GM12875 (cell line): Measurements from ENCODE around the gene KMT2A.
A peak's percentile ranks its signal among the peaks of the same experiment; 100 is the strongest.

Experiments used
- H3K4me3 ChIP-seq: one replicate; pipeline ENCODE4 v1.5.1; 2011; ENCODE audit warnings: low read depth, low read length, control low read depth
- CTCF ChIP-seq: IDR thresholded peaks from 2 replicates; pipeline ENCODE4 v1.5.1; 2011; ENCODE audit warnings: low read depth, mild to moderate bottlenecking, control low read depth, inconsistent platforms, low read length, moderate library complexity, borderline replicate concordance; ENCODE audit not compliant: insufficient read depth

Gene KMT2A

GRCh38 chr11:118435893-118436624 is at the start of gene KMT2A:
Gene KMT2A (plus strand): TSS chr11:118436492. CDS start chr11:118436513, 21 bp downstream.
- TF ChIP-seq CTCF: no peak
- H3K4me3 ChIP-seq: peak within 1 kb of the TSS; percentile 93

GRCh38 chr11:118396097-118396501 is 40.2 kb upstream of the KMT2A start:
- H3K4me3 ChIP-seq: no peak overlapping the region
- TF ChIP-seq CTCF: no peak

- no peak overlapping the region for H3K4me3 ChIP-seq
- no peak for TF ChIP-seq CTCF
Observed at GRCh38 chr11:118397448-118397847, 38.8 kb upstream of the KMT2A start.

- TF ChIP-seq CTCF: no peak
- no peak overlapping the region for H3K4me3 ChIP-seq
Observed at GRCh38 chr11:118398791-118399559, 37.3 kb upstream of the KMT2A start.

GRCh38 chr11:118401151-118401879 is 35.0 kb upstream of the KMT2A start, which contains the start of gene ATP5MG:
Gene ATP5MG (plus strand): TSS chr11:118401606. CDS start chr11:118401666, 60 bp downstream.
- TF ChIP-seq CTCF: no peak

GRCh38 chr11:118401880-118402590 is 34.3 kb upstream of the KMT2A start:
- H3K4me3 ChIP-seq: peak overlapping the region; percentile 84
- TF ChIP-seq CTCF: no peak

More at GRCh38 chr11:118401151-118401879, 35.0 kb upstream of the KMT2A start, which contains the start of gene ATP5MG:
- H3K4me3 ChIP-seq: peak within 1 kb of the TSS; percentile 84

GRCh38 chr11:118402594-118402993 is 33.7 kb upstream of the KMT2A start:
- peak overlapping the region; percentile 84 for H3K4me3 ChIP-seq
